ENCODE results near the gene TMEM231.

DNA sequence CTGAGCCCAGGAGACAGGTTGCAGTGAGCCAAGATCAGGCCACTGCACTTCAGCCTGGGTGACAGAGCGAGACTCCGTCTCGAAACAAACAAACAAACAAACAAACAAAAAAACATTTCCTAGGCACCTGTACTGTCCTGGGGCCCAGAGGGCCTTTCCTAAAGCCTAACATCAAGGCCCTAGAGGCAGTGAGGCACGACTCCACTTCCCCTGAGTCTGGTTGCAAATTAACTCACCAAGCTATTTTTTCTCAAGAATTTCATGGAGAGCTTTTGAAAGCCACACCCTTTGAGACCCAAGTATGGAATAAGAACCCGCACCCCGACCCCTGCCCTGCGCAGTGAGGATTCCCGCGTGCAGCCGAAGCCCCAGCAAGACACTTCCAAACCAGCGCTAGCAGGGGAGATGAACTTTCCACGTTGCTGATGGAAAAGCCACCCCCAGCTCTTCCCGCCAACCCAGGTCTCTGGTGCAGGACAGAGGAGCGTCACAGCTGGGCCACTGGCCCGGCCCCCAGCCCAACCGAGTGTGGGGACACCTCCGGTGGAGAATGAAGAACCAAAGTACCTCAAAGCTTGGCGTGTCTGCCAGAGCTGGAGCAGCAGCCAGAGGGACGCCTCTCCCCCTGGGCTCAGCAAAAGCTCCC is 21.4 kb downstream of the TMEM231 start:
- TF ChIP-seq, protein P1, sequence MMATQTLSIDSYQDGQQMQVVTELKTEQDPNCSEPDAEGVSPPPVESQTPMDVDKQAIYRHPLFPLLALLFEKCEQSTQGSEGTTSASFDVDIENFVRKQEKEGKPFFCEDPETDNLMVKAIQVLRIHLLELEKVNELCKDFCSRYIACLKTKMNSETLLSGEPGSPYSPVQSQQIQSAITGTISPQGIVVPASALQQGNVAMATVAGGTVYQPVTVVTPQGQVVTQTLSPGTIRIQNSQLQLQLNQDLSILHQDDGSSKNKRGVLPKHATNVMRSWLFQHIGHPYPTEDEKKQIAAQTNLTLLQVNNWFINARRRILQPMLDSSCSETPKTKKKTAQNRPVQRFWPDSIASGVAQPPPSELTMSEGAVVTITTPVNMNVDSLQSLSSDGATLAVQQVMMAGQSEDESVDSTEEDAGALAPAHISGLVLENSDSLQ (IDR thresholded peaks at IDR 0.05), result no peak
- TF ChIP-seq FOXA1 (IDR thresholded peaks at IDR 0.05) (no peak), ARNT (IDR thresholded peaks at IDR 0.05) (no peak), BHLHE40 (IDR thresholded peaks at IDR 0.05; ENCODE audit: borderline replicate concordance) (no peak), TARDBP (IDR thresholded peaks at IDR 0.05) (no peak), FOXM1 (IDR thresholded peaks at IDR 0.05; ENCODE audit: borderline replicate concordance) (no peak), FOXK2 (IDR thresholded peaks at IDR 0.05) (no peak), ELF4 (IDR thresholded peaks at IDR 0.05) (no peak), L3MBTL2 (conservative IDR thresholded peaks at IDR 0.05) (no peak), NFRKB (IDR thresholded peaks at IDR 0.05) (no peak), SP1 (IDR thresholded peaks at IDR 0.05) (no peak)
